ENCODE measurements around the gene COQ9. TPM values are rescaled to one million over a fixed set of nuclear protein-coding genes. Genes with fewer than 3 reads are reported as not detected.

COQ9 gene
- polyA plus RNA-seq, 4 donors = 96.9 to 115 (median 102) TPM

GRCh38 chr16:57471852-57472664 lies 24.8 kb downstream of the COQ9 start:
- no peak for DNase-seq (ENCODE audit: low read depth in 4 of 4, low spot score in 2 of 4)

- no peak for DNase-seq (ENCODE audit: low read depth in 4 of 4, low spot score in 2 of 4)
Observed at GRCh38 chr16:57472665-57473060, 25.4 kb downstream of the COQ9 start.

- DNase-seq (ENCODE audit: low read depth in 4 of 4, low spot score in 2 of 4) = no peak
Observed at GRCh38 chr16:57473176-57473840, 26.0 kb downstream of the COQ9 start.

- DNase-seq (ENCODE audit: low read depth in 4 of 4, low spot score in 2 of 4) = no peak
Observed at GRCh38 chr16:57473906-57474305, 26.6 kb downstream of the COQ9 start.

GRCh38 chr16:57474671-57475661 lies 27.7 kb downstream of the COQ9 start:
- no peak for DNase-seq (ENCODE audit: low read depth in 4 of 4, low spot score in 2 of 4)

GRCh38 chr16:57475711-57476339 lies 28.5 kb downstream of the COQ9 start:
- DNase-seq (ENCODE audit: low read depth in 4 of 4, low spot score in 2 of 4) = no peak

- DNase-seq (ENCODE audit: low read depth in 4 of 4, low spot score in 2 of 4) = no peak
Observed at GRCh38 chr16:57476546-57477410, 29.5 kb downstream of the COQ9 start.

GRCh38 chr16:57477531-57478202 lies 30.4 kb downstream of the COQ9 start:
- DNase-seq (ENCODE audit: low read depth in 4 of 4, low spot score in 2 of 4) = no peak

GRCh38 chr16:57478396-57479204 lies 31.3 kb downstream of the COQ9 start:
- no peak for DNase-seq (ENCODE audit: low read depth in 4 of 4, low spot score in 2 of 4)

- peak in 1 of 4 donors; percentile 56 for DNase-seq (ENCODE audit: low read depth in 4 of 4, low spot score in 2 of 4)
Observed at GRCh38 chr16:57479205-57479975, 32.1 kb downstream of the COQ9 start.

- DNase-seq (ENCODE audit: low read depth in 4 of 4, low spot score in 2 of 4) = no peak
Observed at GRCh38 chr16:57479976-57480753, 32.9 kb downstream of the COQ9 start.

GRCh38 chr16:57480754-57481230 lies 33.5 kb downstream of the COQ9 start:
- DNase-seq (ENCODE audit: low read depth in 4 of 4, low spot score in 2 of 4) = no peak

- DNase-seq (ENCODE audit: low read depth in 4 of 4, low spot score in 2 of 4) = no peak
Observed at GRCh38 chr16:57481421-57481820, 34.1 kb downstream of the COQ9 start.

GRCh38 chr16:57482845-57483545 lies 35.7 kb downstream of the COQ9 start:
- no peak for DNase-seq (ENCODE audit: low read depth in 4 of 4, low spot score in 2 of 4)

- no peak for DNase-seq (ENCODE audit: low read depth in 4 of 4, low spot score in 2 of 4)
Observed at GRCh38 chr16:57483725-57484514, 36.6 kb downstream of the COQ9 start.

Measured in left renal cortex interstitium (tissue), 4 donors.